Measurements from ENCODE around the gene OR6C6. TPM values are rescaled to one million over a fixed set of nuclear protein-coding genes. Genes with fewer than 3 reads are reported as not detected.

Gene OR6C6
- total and polyA plus RNA-seq, 9 of the 15 experiments (the other 6 are each of a cell fraction or from before 2014, with no cell fraction given), result not detected

DNA sequence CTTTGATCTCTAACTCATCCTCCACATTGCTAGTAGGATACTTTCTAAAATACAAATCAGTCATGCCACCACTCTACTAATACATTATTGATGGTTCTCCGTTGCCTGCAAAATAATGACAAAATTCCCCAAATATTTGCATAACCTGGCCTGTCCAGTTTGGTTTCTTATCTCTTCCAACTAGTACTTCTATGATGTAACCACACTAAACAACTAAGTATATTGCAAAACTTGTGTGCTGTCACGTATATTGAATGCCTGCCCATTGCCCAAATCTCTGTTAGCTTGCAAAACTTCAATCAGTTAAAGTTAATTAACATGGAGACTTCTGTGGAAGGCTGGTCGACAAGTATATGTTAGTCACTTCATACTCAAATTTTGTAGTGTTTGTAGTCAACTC, 45.4 kb downstream of the OR6C6 start (continued):
- TF ChIP-seq, protein P1, sequence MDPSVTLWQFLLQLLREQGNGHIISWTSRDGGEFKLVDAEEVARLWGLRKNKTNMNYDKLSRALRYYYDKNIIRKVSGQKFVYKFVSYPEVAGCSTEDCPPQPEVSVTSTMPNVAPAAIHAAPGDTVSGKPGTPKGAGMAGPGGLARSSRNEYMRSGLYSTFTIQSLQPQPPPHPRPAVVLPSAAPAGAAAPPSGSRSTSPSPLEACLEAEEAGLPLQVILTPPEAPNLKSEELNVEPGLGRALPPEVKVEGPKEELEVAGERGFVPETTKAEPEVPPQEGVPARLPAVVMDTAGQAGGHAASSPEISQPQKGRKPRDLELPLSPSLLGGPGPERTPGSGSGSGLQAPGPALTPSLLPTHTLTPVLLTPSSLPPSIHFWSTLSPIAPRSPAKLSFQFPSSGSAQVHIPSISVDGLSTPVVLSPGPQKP (CRISPR knock-in tag; IDR thresholded peaks at IDR 0.05), result no peak
- TF ChIP-seq, protein P2, sequence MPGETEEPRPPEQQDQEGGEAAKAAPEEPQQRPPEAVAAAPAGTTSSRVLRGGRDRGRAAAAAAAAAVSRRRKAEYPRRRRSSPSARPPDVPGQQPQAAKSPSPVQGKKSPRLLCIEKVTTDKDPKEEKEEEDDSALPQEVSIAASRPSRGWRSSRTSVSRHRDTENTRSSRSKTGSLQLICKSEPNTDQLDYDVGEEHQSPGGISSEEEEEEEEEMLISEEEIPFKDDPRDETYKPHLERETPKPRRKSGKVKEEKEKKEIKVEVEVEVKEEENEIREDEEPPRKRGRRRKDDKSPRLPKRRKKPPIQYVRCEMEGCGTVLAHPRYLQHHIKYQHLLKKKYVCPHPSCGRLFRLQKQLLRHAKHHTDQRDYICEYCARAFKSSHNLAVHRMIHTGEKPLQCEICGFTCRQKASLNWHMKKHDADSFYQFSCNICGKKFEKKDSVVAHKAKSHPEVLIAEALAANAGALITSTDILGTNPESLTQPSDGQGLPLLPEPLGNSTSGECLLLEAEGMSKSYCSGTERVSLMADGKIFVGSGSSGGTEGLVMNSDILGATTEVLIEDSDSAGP (CRISPR knock-in tag; IDR thresholded peaks at IDR 0.05), result no peak
- TF ChIP-seq, protein P3, sequence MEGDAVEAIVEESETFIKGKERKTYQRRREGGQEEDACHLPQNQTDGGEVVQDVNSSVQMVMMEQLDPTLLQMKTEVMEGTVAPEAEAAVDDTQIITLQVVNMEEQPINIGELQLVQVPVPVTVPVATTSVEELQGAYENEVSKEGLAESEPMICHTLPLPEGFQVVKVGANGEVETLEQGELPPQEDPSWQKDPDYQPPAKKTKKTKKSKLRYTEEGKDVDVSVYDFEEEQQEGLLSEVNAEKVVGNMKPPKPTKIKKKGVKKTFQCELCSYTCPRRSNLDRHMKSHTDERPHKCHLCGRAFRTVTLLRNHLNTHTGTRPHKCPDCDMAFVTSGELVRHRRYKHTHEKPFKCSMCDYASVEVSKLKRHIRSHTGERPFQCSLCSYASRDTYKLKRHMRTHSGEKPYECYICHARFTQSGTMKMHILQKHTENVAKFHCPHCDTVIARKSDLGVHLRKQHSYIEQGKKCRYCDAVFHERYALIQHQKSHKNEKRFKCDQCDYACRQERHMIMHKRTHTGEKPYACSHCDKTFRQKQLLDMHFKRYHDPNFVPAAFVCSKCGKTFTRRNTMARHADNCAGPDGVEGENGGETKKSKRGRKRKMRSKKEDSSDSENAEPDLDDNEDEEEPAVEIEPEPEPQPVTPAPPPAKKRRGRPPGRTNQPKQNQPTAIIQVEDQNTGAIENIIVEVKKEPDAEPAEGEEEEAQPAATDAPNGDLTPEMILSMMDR (IDR thresholded peaks at IDR 0.05 in 2 of 3, conservative IDR thresholded peaks at IDR 0.05 in 1 of 3; ENCODE audit: insufficient read depth in 2 of 3, low read depth in 1 of 3, low read length in 3 of 3), result no peak

DNA sequence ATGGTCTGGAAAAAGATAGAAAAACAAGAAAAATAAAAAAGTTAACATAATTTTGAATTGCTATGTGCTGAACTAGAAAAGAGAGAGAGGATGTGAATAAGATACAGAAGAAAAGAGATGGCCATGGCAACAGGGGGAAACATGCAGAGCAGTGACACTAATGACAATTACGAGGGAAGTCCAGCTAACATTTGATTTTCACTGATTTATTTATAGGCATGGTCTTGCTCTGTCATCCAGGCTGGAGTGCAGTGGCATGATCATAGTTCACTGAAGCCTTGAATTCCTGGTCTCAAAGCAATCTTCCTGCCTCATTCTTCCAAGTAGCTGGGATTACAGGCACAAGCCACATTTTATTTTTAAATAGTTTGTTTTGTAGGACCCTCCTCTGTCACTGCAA, 50.2 kb downstream of the OR6C6 start:
- no peak overlapping the region for H3K9ac ChIP-seq (ENCODE audit: insufficient read depth in 1 of 2, low read depth in 2 of 2, low read length in 2 of 2)
- H2AFZ ChIP-seq (ENCODE audit: low read depth, low read length), result no peak overlapping the region
- no peak overlapping the region for H3K4me3 ChIP-seq
- H3K27me3 ChIP-seq (ENCODE audit: control insufficient read depth in 2 of 2, insufficient read depth in 2 of 2, low read length in 2 of 2), result peaks cover 0 to 13% of the 10 kb centered on the region in 2 experiments; a peak in 1 of 5 replicates
- no peaks in the 10 kb centered on the region for H3K36me3 ChIP-seq (ENCODE audit: control insufficient read depth, insufficient read depth, low read length)
- no peak overlapping the region for H3K27ac ChIP-seq (ENCODE audit: extremely low read depth, low read depth, low read length)
- intact Hi-C loops (cut with micrococcal nuclease) (no loop called here), in situ Hi-C loops (cut with MboI) (no loop called here)
- no peak overlapping the region for H3K4me2 ChIP-seq (ENCODE audit: insufficient read depth, low read length)
- ATAC-seq (no peak), DNase-seq (ENCODE audit: extremely low read depth in 1 of 4, low spot score in 3 of 4) (no peak), FAIRE-seq (no peak)
- BruUV-seq (replicated peaks), result no TSS peak
- POLR2A ChIA-PET, result no interaction called here
- CTCF ChIA-PET (ENCODE audit: low intra/inter-chr PET ratio), result no interaction called here
- no peaks in the 10 kb centered on the region for H3K9me3 ChIP-seq (replicated peaks; ENCODE audit: control insufficient read depth, insufficient read depth, low read depth, low read length)
- H3K9me1 ChIP-seq (ENCODE audit: control insufficient read depth, insufficient read depth, low read length), result no peaks in the 10 kb centered on the region
- no peaks in the 10 kb centered on the region for H3K4me1 ChIP-seq (replicated peaks in 1 of 2; ENCODE audit: control insufficient read depth in 2 of 2, insufficient read depth in 2 of 2, low read length in 2 of 2)
- no peaks in the 10 kb centered on the region for H3K79me2 ChIP-seq (ENCODE audit: control insufficient read depth, insufficient read depth, low read length)
- H4K20me1 ChIP-seq (replicated peaks; ENCODE audit: control insufficient read depth, insufficient read depth, low read length), result no peaks in the 10 kb centered on the region
- WGBS (ENCODE audit: insufficient coverage, low coverage, missing lambda C conversion rate), result 0% methylated on average over 1 of the region's 1 CpG
- TF ChIP-seq, protein P4, sequence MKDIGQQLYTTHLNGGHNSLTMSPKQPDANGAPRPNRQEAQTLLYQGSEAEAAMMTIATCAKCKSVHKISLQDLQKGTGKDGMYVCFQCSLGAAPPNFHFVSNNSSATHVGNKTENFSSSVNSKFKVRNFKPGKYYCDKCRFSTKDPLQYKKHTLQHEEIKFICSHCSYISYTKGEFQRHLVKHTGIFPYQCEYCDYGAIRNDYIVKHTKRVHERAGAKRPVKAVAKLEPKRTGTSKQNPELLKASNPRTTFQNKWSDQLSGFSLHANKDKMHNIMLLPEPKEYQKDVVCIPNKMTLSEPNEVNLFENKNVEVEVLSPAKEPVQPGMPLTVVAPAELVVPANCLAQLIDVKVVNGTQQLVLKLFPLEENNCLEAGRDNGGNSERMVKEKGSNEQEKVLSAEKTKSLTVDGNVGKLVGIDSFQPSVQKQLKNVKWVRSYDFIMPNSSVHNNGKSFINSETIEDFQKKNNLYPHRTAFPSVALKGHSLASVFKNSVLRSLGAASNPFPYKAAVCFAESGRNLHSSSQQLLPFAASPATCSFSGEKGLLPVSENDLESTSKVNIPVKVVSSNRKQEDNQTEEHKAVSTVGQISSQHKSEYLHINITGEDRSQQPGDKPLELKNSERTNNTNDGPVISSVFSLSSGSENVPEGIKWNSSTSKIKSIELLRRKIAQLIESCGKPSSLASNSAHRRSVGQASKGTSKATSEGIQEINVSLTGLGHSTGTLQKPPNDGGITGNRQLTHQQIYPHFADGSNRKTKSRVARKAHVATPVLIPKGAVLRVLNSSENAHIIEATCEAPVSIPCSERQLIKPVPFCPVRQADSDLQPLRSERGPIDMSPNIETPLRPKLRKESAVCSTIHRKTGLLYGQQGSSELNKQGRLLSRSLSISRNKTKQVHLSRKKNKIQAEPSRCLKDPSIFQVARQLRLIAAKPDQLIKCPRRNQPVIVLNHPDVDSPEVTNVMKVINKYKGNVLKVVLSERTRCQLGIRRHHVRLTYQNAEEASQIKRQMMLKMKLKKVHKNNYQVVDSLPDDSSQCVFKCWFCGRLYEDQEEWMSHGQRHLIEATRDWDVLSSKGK (CRISPR knock-in tag; IDR thresholded peaks at IDR 0.05), result no peak
- TF ChIP-seq, protein P5, sequence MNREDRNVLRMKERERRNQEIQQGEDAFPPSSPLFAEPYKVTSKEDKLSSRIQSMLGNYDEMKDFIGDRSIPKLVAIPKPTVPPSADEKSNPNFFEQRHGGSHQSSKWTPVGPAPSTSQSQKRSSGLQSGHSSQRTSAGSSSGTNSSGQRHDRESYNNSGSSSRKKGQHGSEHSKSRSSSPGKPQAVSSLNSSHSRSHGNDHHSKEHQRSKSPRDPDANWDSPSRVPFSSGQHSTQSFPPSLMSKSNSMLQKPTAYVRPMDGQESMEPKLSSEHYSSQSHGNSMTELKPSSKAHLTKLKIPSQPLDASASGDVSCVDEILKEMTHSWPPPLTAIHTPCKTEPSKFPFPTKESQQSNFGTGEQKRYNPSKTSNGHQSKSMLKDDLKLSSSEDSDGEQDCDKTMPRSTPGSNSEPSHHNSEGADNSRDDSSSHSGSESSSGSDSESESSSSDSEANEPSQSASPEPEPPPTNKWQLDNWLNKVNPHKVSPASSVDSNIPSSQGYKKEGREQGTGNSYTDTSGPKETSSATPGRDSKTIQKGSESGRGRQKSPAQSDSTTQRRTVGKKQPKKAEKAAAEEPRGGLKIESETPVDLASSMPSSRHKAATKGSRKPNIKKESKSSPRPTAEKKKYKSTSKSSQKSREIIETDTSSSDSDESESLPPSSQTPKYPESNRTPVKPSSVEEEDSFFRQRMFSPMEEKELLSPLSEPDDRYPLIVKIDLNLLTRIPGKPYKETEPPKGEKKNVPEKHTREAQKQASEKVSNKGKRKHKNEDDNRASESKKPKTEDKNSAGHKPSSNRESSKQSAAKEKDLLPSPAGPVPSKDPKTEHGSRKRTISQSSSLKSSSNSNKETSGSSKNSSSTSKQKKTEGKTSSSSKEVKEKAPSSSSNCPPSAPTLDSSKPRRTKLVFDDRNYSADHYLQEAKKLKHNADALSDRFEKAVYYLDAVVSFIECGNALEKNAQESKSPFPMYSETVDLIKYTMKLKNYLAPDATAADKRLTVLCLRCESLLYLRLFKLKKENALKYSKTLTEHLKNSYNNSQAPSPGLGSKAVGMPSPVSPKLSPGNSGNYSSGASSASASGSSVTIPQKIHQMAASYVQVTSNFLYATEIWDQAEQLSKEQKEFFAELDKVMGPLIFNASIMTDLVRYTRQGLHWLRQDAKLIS (CRISPR knock-in tag; IDR thresholded peaks at IDR 0.05), result no peak
- TF ChIP-seq GTF2F1 (IDR thresholded peaks at IDR 0.05; ENCODE audit: low read depth, low read length) (no peak), CBX3 (IDR thresholded peaks at IDR 0.05; ENCODE audit: borderline replicate concordance in 1 of 2, low read length in 2 of 2) (no peak), SMARCC2 (IDR thresholded peaks at IDR 0.05; ENCODE audit: low read depth) (no peak)

All from K562 (cell line).